ENCODE measurements around the gene DHODH.
A peak's percentile ranks its signal among the peaks of the same experiment; 100 is the strongest.
"Not testable (repeated sequence)": the region's sequence is repeated elsewhere in the genome, so short reads cannot be mapped to it uniquely, and the experiment has no call there.

The DHODH gene

DNA sequence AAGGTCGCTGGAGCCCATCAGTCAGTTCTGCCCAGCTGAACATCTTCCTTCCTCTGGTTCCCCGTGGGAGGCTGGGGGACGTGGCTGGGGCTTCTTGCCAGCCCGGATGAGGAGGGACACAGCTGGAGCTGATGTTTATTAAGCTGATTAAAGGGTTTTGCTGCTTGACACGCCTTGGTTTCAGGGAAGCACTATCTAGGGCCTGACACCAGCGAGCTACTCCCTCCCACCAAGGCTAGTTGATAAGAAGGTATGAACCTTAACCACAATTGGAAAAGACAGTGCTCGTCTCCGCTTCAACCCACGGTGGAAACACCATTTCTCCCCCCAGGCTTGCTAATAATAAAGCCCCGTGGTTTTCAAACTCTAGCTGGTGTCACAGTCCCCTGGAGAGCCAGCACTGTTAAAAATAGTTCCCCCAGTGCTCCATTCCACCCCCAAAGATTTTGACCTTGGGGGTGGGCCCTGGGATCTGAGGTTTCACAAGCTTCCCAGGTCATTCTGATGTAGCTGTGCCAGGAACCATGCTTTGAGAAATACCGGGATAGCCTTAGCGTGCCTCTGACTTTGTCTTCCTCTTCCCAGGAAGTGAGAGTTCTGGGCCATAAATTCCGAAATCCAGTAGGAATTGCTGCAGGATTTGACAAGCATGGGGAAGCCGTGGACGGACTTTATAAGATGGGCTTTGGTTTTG lies 5.5 kb downstream of the DHODH start:
- peak; percentile 9 for DNase-seq

DNA sequence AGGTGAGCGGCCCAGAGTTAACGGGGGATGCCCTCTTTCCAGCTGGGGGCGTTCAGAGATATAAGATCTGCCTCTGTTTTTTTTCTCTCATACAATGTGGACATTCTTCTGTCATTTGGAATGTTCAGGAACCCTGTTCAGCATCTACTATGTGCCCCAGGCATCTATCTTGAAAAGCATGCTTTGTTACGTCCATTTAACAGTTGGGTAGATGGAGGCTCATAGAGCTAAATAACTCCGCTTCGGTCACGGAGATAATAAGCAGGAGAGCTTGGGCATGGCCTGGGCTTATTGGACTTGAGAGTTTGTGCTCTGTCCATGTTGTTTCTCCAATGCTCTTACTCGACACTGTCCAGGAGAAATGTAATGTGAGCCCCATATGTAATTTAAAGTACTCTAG lies 6.1 kb downstream of the DHODH start:
- no peak for DNase-seq

DNA sequence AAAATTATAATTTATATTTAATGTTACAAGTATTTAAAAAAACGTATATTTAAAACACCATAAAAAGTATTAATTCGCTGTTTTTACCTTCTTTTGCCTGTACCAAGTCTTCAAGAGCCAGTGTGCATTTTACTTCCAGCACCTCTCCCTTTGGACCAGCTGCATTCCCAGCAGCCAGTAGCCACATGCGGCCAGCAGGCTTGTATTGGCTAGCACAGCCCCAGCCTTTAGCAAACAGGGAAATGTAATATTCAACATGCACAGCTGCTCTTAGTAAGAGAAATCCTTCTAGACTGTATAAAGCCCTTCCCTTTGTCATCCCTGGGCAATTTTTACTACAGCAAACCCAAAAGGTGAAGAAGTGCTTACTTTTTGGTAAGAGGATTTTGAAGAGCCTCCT lies 6.6 kb downstream of the DHODH start:
- no peak for DNase-seq

DNA sequence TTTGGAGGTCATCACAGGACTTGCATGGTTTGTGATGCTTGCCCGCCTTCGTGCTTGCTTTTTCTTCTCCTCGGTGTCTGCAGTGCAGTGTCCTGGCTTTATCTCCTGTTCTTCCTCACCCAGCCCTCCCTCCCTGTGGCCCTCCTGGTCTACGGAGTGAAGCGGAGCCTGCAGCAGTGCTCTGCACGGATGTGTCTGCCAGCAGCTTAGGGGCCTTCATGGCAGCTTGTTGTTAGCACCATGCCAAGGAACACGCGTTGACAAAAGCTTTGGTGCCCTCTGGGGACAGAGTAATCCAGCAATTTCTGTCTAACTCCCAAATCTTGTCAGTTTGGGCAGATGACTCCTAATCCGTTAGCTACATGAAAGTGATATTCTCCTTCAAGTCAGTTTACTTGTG lies 9.9 kb downstream of the DHODH start:
- no peak for DNase-seq

DNA sequence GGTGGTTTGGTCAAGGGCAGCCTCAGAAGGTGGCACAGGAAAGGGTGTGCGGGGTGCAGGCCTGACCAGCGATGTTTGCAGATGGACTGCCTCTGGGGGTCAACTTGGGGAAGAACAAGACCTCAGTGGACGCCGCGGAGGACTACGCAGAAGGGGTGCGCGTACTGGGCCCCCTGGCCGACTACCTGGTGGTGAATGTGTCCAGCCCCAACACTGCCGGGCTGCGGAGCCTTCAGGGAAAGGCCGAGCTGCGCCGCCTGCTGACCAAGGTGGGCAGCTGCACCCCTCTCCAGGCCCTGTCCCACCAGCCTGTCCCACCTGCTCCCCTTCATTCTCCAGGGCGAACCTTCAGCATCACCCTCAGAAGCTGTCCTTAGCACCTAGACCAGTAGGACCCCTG lies 12.5 kb downstream of the DHODH start:
- DNase-seq, result no peak

DNA sequence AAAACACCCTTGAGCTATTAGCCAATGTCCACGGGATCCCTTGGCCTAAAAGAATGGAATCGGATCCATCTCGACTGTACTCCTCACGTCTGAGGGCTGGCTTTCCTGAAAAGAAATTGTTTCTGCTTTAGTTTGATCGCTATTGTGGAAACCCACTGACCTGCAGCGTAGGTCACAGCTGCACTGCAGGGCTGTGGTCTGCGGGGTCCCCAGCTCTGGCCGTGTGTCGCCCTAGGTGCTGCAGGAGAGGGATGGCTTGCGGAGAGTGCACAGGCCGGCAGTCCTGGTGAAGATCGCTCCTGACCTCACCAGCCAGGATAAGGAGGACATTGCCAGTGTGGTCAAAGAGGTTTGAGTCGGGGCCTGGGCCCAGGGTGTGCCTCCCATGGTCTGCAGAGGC lies 13.6 kb downstream of the DHODH start:
- no peak for DNase-seq

DNA sequence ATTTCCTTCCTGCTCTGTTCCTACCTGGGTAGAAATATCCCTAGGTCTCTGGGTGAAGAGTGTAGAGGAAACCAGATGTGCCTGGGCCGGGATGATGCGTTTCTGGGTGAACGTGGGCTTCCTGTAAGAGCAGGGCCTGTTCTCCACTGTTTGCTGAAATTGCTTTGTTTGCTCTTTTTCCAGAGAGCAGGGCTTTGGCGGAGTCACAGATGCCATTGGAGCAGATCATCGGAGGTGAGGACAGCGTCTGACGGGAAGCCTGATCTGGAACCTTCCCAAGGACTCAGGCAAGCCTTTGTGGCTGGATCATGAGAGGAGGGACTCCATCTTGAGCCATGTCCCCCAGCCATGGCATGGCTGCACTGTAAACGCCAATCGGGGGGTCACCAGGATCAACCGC lies 15.4 kb downstream of the DHODH start:
- no peak for DNase-seq

DNA sequence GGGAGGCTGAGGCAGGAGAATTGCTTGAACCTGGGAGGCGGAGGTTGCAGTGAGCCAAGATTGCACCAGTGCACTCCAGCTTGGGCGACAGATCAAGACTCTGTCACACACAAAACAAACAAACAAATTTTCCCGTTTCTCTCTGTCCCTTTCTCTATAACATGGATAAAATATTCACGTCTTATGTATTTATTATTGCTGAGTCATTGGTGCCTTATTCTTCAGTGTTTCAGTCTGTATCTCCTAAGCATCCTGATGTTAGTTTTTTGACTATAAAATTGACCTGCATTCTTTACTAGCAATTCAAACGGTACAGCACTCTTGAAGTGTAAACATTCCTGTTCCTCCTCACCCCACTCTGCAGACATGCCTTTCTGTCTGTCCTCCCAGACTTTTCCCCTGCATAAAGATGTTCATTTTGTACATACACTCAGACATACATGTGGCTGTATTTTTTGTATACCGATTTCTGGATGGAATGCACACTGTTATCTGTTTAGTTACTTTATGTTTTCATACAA lies 16.4 kb downstream of the DHODH start:
- no peak for DNase-seq

DNA sequence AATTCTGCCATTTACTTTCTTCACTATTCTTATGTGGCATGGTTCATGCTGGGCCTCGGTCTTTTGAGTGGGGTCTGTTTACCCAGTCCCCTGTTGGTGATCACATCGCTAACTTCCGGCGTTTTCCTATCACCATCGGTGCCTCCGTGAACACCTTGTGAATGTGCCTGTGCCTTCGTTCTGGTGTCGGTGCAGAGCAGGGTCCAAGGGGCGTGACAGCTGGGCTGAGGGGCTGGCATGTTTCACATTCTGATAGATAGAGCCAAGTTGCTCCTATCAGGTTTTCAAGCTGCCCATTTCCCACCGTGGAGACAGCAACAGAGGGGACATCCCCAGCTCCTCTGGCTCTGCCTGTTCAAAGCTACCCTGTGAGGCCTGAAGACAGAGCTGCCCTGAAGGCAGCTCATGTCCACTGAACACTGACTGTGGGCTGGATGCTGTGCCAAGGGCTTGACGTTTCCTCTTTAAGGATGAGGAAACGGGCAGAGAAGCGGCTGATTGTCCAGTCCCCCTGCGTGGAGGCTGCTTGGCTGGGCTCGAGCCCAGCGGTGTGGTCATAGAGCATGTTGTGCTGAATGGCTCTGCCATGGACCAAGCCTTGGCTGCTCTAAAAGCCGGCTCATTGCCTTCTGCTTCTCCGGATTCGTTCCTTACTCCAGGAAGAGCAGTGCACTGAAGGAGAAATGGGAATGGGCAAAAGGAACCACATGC lies 17.0 kb downstream of the DHODH start:
- no peak for DNase-seq

DNA sequence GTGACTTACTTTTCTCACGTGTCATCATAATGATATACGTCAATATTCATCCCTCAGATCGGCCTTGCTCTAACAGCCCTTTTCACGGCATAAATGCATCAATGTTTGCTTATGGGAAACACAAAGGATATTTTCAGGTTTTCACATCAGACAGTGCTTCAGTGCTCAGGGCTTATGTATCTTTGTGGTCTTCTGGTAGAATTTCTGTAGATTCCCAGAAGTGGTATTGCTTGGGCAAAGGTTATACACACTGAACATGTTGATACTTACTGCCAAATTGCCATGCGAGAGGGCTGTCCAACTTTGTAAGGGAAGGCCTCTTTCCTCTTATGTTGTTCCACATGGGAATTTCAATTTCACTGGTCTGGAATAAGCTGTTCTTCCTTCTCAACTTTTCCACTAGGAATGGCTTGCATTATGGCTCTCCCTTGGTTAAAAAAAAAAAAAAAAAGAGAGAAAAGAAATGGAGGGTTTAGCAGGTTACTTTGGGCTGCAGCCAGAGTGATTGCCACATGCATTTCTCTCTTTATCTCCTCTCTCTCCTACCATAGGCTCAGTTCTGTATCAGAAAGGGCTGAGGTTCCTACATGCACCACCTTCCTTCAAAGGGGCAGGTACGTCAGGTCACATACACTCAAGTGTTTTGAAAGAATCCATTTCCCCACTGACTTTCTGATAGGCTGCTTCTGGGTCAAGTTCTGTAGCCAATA lies 19.3 kb downstream of the DHODH start:
- DNase-seq, result no peak

DNA sequence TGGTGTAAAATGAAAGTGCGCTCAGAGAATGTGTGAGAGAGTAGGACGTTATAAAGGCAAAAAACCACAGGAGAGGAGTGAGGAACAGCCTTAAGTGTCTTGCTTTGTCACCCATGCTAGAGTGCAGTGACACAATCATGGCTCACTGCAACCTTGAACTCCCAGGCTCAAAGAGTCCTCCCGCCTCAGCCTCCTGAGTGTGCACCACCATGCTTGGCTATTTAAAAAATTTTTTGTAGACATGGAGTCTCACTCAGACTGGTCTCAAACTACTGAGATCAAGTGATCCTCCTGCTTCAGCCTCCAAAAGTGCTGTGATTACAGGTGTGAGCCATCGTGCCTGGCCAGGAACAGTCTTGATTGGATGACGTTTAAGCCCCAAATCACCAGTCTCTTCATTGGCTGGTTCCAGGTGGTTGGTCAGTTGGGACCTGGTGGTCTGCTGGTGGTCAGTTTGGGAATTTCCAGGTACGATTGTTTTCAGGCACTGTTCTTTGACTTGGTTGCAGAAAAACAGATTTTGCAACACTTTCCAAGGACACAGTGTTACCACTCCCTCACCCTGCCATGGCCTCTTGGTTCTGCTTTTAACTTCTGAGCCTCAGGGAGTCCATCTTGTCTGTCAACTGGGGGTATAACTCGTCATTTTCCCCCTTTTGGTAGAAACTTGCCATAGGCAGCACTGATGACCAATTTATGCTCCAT lies 21.2 kb downstream of the DHODH start:
- no peak for DNase-seq

DNA sequence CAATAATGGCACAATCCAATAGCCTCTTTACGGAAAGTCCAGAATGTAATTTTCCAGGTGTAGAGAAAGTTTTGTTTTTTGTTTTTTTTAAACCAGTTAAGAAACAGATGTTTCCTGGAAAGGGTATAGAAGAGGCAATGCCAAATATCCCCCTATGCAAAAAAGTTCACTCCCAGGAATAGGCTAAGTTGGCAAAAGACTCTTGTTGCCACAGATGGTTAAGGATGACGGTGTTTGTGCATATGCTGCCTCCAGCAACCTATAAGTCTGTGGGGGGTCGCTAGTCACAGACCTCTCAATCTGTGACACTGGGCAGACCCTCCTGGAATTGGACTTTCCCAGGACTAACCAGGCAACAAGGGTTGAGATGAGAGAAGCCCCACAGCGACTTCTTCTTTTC lies 24.9 kb downstream of the DHODH start:
- no peak for DNase-seq

DNA sequence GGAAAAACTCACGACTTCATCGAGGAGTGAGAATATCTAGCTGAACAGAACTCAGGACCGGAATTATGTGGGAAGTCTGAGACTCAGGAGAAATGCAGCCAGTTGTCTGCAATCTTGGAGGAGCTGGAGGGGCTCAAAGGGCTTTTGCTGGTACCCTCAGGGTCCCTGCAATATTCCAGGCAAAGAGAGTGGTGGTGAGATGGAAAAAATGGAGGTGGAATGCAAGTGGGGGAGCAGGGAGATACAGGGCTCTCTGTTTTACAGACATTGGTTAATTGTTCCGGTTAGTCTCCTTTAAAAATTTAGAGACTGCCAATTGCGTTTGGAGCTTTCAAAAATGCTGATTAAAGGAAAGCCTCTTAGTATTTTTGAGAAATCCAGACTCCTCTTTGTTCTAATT lies 27.6 kb downstream of the DHODH start:
- DNase-seq, result no peak

DNA sequence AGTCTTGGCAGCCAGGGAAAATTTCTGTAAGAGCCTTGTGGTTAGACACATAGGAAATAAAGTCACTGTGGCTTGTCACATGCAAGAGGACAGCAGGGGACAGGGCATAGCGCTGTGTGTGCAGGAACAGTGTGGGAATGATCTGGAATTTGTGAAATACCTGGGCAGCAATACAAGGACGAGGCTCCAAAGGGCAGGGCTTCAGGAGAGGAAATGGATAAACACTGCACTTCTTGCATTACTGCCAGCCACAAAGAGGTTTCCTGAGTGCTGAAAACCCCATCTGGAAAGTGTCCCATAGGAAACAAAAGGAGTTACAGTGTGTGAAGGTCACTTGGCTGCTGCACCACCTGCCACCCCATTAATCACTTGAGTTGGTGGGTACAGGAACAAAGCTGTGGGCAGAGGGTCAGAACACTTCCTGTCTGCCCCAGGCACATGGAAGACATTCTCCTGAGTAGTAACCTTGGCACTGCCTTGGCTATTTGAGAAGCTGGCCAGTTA lies 33.7 kb downstream of the DHODH start:
- DNase-seq, result no peak

DNA sequence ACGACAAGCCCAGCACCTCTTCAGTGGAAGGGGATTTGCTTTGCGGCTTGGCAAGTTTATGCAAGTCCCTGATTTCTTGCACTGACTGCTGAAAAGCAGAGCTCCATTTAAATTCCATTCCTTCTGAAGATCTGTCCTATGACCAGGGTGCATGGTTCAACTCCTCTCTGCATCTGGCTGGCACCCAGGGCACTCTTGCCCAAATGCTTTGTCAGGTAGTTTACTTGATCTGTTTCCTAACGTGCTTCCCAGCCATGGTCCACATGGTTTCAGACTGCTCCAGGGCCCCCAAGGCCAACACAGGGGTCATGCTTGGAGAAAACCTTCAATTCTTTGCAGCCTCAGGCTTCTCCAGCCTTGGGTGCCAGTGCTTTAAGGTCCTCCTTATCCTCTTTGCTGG lies 34.5 kb downstream of the DHODH start:
- no peak for DNase-seq

DNA sequence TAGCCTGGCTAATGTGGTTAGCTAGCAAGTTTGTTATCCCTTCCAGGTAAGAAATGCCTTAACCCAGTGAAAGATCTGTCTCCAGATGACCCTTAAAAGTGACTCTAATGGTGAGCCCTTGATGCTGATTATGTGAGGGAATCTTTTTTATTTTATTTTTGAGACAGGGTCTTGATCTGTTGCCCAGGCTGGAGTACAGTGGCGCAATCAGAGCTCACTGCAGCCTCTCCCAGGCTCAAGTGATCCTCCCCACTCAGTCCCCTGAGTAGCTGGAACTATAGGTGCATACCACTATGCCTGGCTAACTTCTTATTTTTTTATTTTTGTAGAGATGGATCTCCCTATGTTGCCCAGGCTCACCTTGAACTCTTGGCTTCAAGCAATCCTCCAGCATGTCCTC lies 35.0 kb downstream of the DHODH start:
- DNase-seq, result no peak

DNA sequence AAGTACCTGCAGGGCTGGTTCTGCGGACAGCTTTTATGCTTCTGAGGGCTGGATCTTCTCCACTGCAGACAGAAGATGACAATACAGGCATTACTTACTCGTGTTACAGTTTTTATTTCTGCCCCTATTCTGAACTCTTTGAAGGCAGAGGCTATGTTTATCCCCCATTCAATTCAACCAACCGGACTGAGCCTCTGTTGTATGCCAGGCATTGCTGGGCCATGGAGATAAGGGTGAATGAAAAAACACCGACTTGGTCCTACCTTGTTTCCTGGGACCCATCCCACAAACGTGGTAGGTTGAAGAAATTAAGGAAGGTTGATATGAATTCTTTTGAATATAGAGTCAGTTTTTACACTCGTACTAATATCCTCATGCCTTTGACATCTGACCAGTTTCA lies 35.8 kb downstream of the DHODH start:
- DNase-seq, result no peak

DNA sequence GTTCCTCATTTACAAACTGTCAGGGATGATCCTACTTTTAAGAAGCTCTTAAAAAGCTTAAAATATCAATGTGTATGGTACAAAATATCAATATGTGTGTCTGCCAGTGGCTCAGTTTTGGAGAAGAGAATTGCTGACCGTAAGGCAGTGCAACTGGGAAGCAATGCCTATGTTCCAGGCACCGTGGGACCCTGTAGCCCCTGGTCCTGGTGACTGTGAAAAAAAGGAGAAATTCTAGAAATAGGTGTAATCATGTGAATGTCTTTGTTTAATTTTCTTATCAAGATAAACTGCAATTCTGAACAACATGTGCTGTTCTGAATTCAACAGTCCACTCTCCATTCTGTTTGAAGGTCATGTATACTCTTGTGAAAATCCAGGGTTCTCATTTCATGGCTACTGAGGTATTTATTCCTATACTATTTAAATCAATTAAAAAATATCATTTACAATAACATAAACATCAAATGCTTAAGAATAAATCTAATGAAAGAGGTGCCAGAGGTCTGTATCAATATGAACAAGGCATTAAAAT lies 36.3 kb downstream of the DHODH start:
- DNase-seq, result no peak

DNA sequence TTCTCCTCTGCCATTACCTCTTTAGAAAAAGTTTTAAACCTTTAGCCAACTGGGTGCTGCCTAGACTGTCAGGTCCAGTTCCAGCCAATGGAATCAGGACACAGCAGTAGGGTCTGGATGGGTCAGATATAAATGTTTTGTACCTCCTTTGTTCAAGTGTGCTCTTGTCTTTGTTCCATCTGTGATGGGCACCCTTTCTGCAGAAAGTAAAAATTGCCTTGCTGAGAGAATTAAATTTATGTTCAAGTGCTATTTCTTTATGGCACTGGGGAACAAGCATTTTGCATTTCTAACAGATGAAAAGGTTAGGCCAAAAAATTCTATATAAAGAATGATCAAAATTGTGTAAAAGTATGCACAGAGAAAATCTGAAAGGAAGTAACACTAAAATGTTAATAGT lies 40.6 kb downstream of the DHODH start:
- DNase-seq, result no peak

DNA sequence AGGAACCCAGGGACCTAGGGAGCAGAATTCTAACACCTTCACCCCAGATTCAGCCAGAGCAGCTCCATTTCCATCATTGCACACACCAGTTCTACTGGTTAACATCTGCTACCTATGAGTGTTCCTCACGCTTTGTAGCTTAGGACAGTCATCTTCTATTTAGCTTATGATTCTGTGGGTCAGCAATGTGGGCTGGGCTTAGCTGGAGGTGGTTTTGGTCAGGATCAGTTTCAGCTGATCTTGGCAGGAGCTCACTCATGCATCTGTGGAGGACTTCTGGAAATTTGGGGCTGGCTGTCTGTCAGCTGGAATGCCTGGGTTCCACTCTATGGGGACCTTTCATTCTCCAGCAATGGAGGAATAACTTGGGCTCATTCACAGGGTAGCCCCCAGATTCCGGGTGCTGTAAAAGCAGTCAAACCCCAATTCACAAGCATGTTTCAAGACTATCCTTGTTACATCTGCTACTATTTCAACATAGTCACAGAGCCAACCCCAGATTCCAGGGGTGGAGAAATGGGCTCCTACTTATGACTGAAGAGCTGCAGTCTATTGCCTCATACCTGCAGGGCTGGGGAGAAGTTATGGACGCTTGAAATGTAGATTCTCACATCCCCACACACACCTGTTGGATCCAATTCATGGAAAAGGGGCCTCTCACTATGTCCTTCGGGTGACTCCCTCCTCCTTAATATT lies 42.4 kb downstream of the DHODH start:
- DNase-seq, result no peak

DNA sequence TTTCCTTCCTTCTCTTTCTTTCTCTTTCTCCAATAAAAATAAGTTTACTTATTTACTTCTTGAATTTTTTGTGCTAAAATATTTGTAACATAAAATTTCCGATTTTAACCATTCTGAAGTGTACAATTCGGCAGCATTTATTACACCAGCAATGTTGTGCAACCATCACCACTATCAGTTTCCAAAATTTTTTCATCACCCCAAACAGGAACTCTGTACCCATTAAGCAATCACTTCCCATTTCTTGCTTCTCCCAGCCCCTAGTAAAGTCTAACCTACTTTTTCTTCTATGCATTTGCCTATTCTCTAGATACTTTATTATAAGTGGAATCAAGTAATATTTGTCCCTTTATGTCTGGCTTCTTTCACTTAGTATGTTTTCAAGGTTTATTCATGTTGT lies 43.3 kb downstream of the DHODH start:
- DNase-seq, result no peak

DNA sequence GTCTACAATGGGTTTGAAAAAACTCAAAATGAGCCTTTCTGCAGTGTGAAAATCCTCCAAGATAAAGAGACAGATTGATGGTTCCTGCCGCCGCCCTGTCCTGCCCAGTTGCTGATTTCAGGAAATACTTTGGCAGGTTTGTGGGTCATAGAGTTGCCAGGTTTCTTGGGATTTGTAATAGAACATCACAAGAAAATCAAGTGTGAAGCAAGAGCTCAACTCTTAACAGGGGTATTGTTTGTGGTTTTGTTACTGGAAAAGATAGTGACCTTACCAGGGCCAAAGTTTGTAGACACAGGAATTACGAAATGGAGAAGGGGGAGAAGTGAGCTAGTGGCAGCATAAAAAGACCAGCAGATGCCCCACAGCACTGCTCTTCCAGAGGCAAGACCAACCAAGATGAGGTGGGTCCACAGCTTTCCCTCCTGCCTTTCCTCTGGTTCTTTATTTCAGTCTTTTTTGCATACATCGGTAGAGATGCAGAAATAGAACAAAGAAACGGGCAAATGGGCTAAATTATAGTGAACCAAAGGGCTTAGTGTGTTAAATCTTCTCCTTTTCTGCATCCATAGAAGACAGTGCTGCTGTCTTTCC lies 45.8 kb downstream of the DHODH start, which contains the start of gene HP:
Gene HP (plus strand): TSS at position 252 of the 594 bp plus-strand sequence. CDS start 148 bp downstream, at position 400.
- not testable (repeated sequence) for DNase-seq

All from fibroblast of skin of right quadriceps (primary cell).